ENCODE measurements around the gene NHLRC1.

- TF ChIP-seq GATA3 (IDR thresholded peaks at IDR 0.05; ENCODE audit: low read depth, low read length) = no peak
- TF ChIP-seq GATA2 (IDR thresholded peaks at IDR 0.05; ENCODE audit: low read depth, low read length) = no peak
These were observed 26.1 kb downstream of the NHLRC1 start for GRCh38 chr6:18096423-18096822.
